Trophoblast cell (in vitro differentiated cells and primary cell): ENCODE data around the gene HELZ2.

Experiments
- DNase-seq, 2 donors: peaks; one replicate each; pipeline ENCODE4 v3.0.0-alpha.2; 2016
- H2AFZ ChIP-seq: 2 replicates; pipeline ENCODE4 v1.6.1; 2013; ENCODE audit warnings: low read length, moderate library complexity, mild to moderate bottlenecking; ENCODE audit not compliant: insufficient read depth, poor library complexity
- H2AK5ac ChIP-seq: 2 replicates; pipeline ENCODE4 v1.6.1; 2013; ENCODE audit warnings: mild to moderate bottlenecking, low read length
- H2BK120ac ChIP-seq: 2 replicates; pipeline ENCODE4 v1.6.1; 2013; ENCODE audit warnings: low read length, mild to moderate bottlenecking, moderate library complexity; ENCODE audit not compliant: insufficient read depth, poor library complexity
- H2BK12ac ChIP-seq: 2 replicates; pipeline ENCODE4 v1.6.1; 2013; ENCODE audit warnings: mild to moderate bottlenecking, low read length, moderate library complexity
- H2BK5ac ChIP-seq: 2 replicates; pipeline ENCODE4 v1.6.1; 2013; ENCODE audit warnings: low read length, low read depth, moderate library complexity, mild to moderate bottlenecking; ENCODE audit not compliant: poor library complexity
- H3K14ac ChIP-seq: 2 replicates; pipeline ENCODE4 v1.6.1; 2013; ENCODE audit warnings: mild to moderate bottlenecking, low read length
- H3K18ac ChIP-seq: 2 replicates; pipeline ENCODE4 v1.6.1; 2013; ENCODE audit warnings: mild to moderate bottlenecking, low read length
- H3K23ac ChIP-seq: 2 replicates; pipeline ENCODE4 v1.6.1; 2013; ENCODE audit warnings: low read length
- H3K27ac ChIP-seq: 2 replicates; pipeline ENCODE4 v1.5.1; 2013; ENCODE audit warnings: low read depth, mild to moderate bottlenecking, inconsistent platforms, low read length, moderate library complexity
- H3K27me3 ChIP-seq: 2 replicates; pipeline ENCODE4 v1.6.1; 2013; ENCODE audit warnings: inconsistent platforms, mild to moderate bottlenecking, low read length, moderate library complexity; ENCODE audit not compliant: insufficient read depth
- H3K36me3 ChIP-seq, 2 experiments: 1 replicate in 1 of 2; 2 replicates in 1 of 2; pipeline ENCODE4 v1.6.1; 2013; ENCODE audit warnings: low read length in 2 of 2, mild to moderate bottlenecking in 2 of 2, moderate library complexity in 1 of 2; ENCODE audit not compliant: insufficient read depth in 2 of 2, control insufficient read depth in 1 of 2
- H3K4ac ChIP-seq: 2 replicates; pipeline ENCODE4 v1.6.1; 2013; ENCODE audit warnings: low read depth, mild to moderate bottlenecking, low read length, moderate library complexity
- H3K4me1 ChIP-seq, 2 experiments: 1 replicate in 1 of 2; 2 replicates in 1 of 2; pipeline ENCODE4 v1.6.1; 2013; ENCODE audit warnings: low read length in 2 of 2, mild to moderate bottlenecking in 2 of 2, moderate library complexity in 1 of 2; ENCODE audit not compliant: insufficient read depth in 2 of 2, control insufficient read depth in 1 of 2
- H3K4me2 ChIP-seq: 2 replicates; pipeline ENCODE4 v1.6.1; 2013; ENCODE audit warnings: inconsistent platforms, mild to moderate bottlenecking, low read length, moderate library complexity
- H3K4me3 ChIP-seq: 2 replicates; pipeline ENCODE4 v1.5.1; 2013; ENCODE audit warnings: mild to moderate bottlenecking, low read depth, low read length, inconsistent platforms
- H3K79me1 ChIP-seq: one replicate; pipeline ENCODE4 v1.6.1; 2013; ENCODE audit warnings: low read length
- H3K79me2 ChIP-seq: 2 replicates; pipeline ENCODE4 v1.6.1; 2013; ENCODE audit warnings: low read length, mild to moderate bottlenecking; ENCODE audit not compliant: control insufficient read depth, insufficient read depth, poor library complexity
- H3K9ac ChIP-seq: 2 replicates; pipeline ENCODE4 v1.6.1; 2013; ENCODE audit warnings: mild to moderate bottlenecking, low read length
- H3K9me3 ChIP-seq: 2 replicates; pipeline ENCODE4 v1.6.1; 2013; ENCODE audit warnings: low read depth, mild to moderate bottlenecking, control low read depth, inconsistent platforms, low read length; ENCODE audit not compliant: insufficient read depth
- H4K12ac ChIP-seq: 2 replicates; pipeline ENCODE4 v1.6.1; 2013; ENCODE audit warnings: low read depth, mild to moderate bottlenecking, low read length, moderate library complexity
- H4K8ac ChIP-seq: 2 replicates; pipeline ENCODE4 v1.6.1; 2013; ENCODE audit warnings: low read depth, mild to moderate bottlenecking, low read length, moderate library complexity
- H4K91ac ChIP-seq: one replicate; pipeline ENCODE4 v1.6.1; 2013; ENCODE audit warnings: low read depth, mild to moderate bottlenecking, low read length, moderate library complexity
- WGBS: extraction: QIAGEN DNeasy Blood & Tissue Kit; methylation state at CpG from one replicate; pipeline ENCODE4 v1.1.7; 2013; ENCODE audit warnings: missing lambda C conversion rate; ENCODE audit not compliant: insufficient read length, insufficient coverage; ENCODE audit errors: extremely low coverage; 5-methylcytosine and 5-hydroxymethylcytosine counted together

The HELZ2 gene

DNA sequence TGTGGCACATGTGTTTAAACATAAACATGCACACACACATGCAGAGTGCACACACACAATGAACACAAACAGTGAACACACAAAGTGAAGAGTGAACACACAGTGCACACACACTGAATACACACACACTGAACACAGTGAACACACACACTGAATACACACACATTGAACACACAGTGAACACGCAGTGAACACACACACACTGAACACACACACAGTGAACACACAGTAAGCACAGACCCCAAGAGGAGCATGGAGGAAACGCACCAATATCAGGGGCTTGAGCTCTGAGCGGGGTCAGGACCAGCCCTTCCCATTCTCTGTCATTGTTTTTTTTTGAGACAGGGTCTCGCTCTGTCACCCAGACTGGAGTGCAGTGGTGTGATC lies 17.1 kb upstream of the HELZ2 start:
- no CpG with 5 or more reads among the region's 4 CpGs for WGBS
- DNase-seq = no peak
- H3K36me3 ChIP-seq = peaks cover 68 to 70% of the 10 kb centered on the region in 2 experiments
- no peak overlapping the region for H3K14ac ChIP-seq
- no peak overlapping the region for H2AFZ ChIP-seq
- no peak overlapping the region for H3K9ac ChIP-seq
- no peaks in the 10 kb centered on the region for H3K79me2 ChIP-seq
- no peaks in the 10 kb centered on the region for H3K79me1 ChIP-seq
- no peak overlapping the region for H3K4me2 ChIP-seq
- H4K91ac ChIP-seq = no peak overlapping the region
- H3K23ac ChIP-seq = no peak overlapping the region
- no peak overlapping the region for H3K4me3 ChIP-seq
- no peak overlapping the region for H3K4ac ChIP-seq
- no peak overlapping the region for H3K27ac ChIP-seq
- no peaks in the 10 kb centered on the region for H3K27me3 ChIP-seq
- H3K18ac ChIP-seq = no peak overlapping the region
- no peak overlapping the region for H2BK5ac ChIP-seq
- H2AK5ac ChIP-seq = no peak overlapping the region
- no peak overlapping the region for H2BK12ac ChIP-seq
- H4K12ac ChIP-seq = no peak overlapping the region
- no peak overlapping the region for H4K8ac ChIP-seq
- H2BK120ac ChIP-seq = no peak overlapping the region
- no peaks in the 10 kb centered on the region for H3K9me3 ChIP-seq
- H3K4me1 ChIP-seq = no peaks in the 10 kb centered on the region

DNA sequence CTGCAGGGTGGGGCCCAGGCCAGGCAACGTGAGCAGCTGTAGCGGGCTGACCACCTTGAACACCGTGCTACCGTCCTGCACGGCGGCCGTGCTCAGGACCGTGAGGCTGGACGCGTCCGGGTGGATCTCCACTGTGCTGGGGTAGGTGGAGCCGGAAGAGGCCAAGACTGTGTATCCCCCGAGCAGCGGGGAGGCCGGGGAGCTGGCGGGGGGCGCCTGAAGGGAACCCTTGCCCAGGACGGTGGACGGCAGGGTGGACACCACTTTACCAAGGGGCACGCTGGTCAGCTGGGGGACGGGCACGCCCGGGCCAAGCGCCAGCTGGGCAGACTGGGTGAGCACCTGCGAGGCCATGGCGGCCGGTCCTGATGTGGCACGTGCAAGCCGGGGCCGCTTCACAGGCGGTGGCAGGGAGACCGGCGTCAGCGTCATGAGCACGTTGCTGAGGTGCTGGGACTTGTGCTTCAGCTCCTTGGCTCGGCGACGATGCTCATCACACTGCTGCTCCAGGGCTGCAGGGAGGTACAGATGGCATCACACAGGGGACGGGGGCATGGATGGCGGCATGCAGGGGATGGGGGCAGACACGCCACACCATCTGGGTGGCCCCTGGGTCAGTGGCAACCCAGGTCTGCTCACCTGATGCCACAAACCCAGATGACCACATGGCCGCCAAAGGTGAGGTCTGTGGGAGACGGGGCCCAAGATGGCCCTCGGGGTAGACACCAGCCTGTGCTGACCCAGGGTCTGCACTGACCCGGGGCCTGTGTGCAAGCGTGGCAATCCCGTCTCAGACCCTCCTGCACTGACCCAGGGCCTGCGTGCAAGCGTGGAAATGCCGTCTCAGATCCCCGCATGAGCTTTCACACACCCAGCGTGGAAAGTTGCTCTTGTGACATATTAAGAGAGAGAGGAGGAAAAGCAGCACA lies 16.4 kb upstream of the HELZ2 start:
- H3K14ac ChIP-seq = no peak overlapping the region
- H3K27ac ChIP-seq = no peak overlapping the region
- peaks cover 62 to 64% of the 10 kb centered on the region in 2 experiments for H3K36me3 ChIP-seq
- no peaks in the 10 kb centered on the region for H3K4me1 ChIP-seq
- no peak overlapping the region for H2BK12ac ChIP-seq
- H3K27me3 ChIP-seq = no peaks in the 10 kb centered on the region
- H3K4ac ChIP-seq = no peak overlapping the region
- H3K4me3 ChIP-seq = no peak overlapping the region
- no peak overlapping the region for H2AFZ ChIP-seq
- H3K79me2 ChIP-seq = no peaks in the 10 kb centered on the region
- H3K4me2 ChIP-seq = no peak overlapping the region
- H2BK120ac ChIP-seq = no peak overlapping the region
- H3K9ac ChIP-seq = no peak overlapping the region
- no peak overlapping the region for H4K91ac ChIP-seq
- H3K79me1 ChIP-seq = no peaks in the 10 kb centered on the region
- no CpG with 5 or more reads among the region's 52 CpGs for WGBS
- no peak for DNase-seq
- no peak overlapping the region for H2BK5ac ChIP-seq
- H3K18ac ChIP-seq = no peak overlapping the region
- no peak overlapping the region for H4K8ac ChIP-seq
- no peak overlapping the region for H4K12ac ChIP-seq
- no peaks in the 10 kb centered on the region for H3K9me3 ChIP-seq
- H3K23ac ChIP-seq = no peak overlapping the region
- H2AK5ac ChIP-seq = no peak overlapping the region

DNA sequence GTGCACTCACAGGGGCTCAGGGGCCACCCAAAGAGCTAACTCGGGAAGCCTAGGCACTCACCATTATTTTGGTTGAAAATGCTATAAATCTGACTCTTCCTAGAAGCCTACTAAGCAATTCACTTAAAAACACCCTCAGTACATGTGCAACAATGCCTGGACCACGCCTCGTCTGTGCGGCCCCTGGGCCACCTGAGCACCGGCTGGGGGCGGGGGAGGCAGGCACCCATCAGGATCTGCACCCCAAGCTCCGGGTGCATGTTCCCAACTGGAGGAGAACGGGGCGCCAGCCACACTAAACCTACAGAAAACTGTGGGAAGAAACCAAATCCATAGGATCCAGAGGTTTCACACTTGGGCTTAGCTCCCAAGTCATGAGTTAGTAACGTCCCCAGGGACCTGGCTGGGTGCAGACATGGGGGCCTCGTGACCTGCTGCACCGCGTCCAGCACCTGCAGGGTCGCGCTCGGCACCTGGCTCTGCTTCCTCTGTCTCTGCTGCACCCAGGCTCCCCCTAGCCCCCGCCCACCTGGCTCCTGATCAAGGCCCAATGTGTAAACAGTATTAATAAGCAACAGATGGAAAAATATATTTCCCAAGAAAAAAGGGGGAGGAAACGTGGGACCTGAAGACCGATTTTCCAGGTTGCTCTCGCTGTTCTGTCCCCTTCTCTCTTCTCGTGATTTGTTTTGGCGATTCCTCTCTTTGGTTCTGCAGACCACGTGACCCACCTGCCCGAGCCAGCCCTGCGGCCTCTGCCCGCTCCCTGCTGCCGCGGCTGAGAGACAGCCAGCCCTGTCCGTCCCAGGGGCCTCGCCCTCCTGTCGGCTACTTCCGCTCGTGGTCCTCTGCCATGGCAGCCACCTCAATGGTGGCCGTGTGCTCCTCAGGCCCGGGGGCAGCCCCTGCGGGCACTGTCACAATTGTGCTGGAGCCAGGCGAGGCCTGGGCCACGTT lies 15.5 kb upstream of the HELZ2 start:
- no peak overlapping the region for H4K91ac ChIP-seq
- no peaks in the 10 kb centered on the region for H3K4me1 ChIP-seq
- no peak overlapping the region for H3K4ac ChIP-seq
- H4K12ac ChIP-seq = no peak overlapping the region
- no peak overlapping the region for H3K9ac ChIP-seq
- no peak overlapping the region for H2BK120ac ChIP-seq
- no peaks in the 10 kb centered on the region for H3K27me3 ChIP-seq
- H3K4me3 ChIP-seq = no peak overlapping the region
- H2AK5ac ChIP-seq = no peak overlapping the region
- H3K14ac ChIP-seq = no peak overlapping the region
- H3K79me1 ChIP-seq = no peaks in the 10 kb centered on the region
- no peak overlapping the region for H2BK12ac ChIP-seq
- no peaks in the 10 kb centered on the region for H3K79me2 ChIP-seq
- no peak overlapping the region for H3K18ac ChIP-seq
- no peak overlapping the region for H4K8ac ChIP-seq
- H3K36me3 ChIP-seq = peaks cover 59 to 61% of the 10 kb centered on the region in 2 experiments
- WGBS = no CpG with 5 or more reads among the region's 38 CpGs
- no peak overlapping the region for H3K23ac ChIP-seq
- H2AFZ ChIP-seq = no peak overlapping the region
- H3K9me3 ChIP-seq = no peaks in the 10 kb centered on the region
- no peak overlapping the region for H2BK5ac ChIP-seq
- H3K27ac ChIP-seq = no peak overlapping the region
- no peak for DNase-seq
- no peak overlapping the region for H3K4me2 ChIP-seq

DNA sequence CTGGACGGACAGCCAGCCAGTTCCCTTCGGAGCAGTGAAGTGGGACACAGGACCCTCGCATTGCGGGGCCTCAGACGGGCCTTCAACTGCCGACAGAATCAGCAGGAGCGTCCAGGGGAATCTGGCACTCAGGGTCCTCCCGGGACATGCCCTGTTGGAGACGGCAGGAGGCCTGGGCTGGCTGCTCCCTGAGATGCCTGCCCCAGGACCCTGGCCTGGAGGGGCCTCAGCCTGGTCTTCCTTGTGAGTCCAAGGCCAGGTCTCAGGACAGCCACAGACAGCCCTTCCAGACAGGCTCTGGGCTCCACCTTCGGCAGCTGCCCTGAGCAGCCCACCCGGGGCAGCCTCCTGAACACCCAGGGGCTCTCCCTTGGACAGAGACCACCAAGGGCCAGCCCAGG lies 14.6 kb upstream of the HELZ2 start:
- H3K4me2 ChIP-seq = no peak overlapping the region
- H3K79me1 ChIP-seq = no peaks in the 10 kb centered on the region
- no peaks in the 10 kb centered on the region for H3K27me3 ChIP-seq
- no CpG with 5 or more reads among the region's 11 CpGs for WGBS
- no peaks in the 10 kb centered on the region for H3K4me1 ChIP-seq
- H3K36me3 ChIP-seq = peaks cover 57% of the 10 kb centered on the region in 2 experiments
- no peak overlapping the region for H3K14ac ChIP-seq
- no peak overlapping the region for H4K8ac ChIP-seq
- no peak overlapping the region for H2AK5ac ChIP-seq
- no peak overlapping the region for H2BK12ac ChIP-seq
- H3K23ac ChIP-seq = no peak overlapping the region
- H3K18ac ChIP-seq = no peak overlapping the region
- no peaks in the 10 kb centered on the region for H3K9me3 ChIP-seq
- H4K91ac ChIP-seq = no peak overlapping the region
- H3K9ac ChIP-seq = no peak overlapping the region
- no peaks in the 10 kb centered on the region for H3K79me2 ChIP-seq
- H3K27ac ChIP-seq = no peak overlapping the region
- H4K12ac ChIP-seq = no peak overlapping the region
- no peak overlapping the region for H3K4me3 ChIP-seq
- H2BK120ac ChIP-seq = no peak overlapping the region
- no peak overlapping the region for H3K4ac ChIP-seq
- no peak for DNase-seq
- H2AFZ ChIP-seq = no peak overlapping the region
- no peak overlapping the region for H2BK5ac ChIP-seq
